ENCODE measurements around the gene GEMIN5.
"Not testable (repeated sequence)": the region's sequence is repeated elsewhere in the genome, so short reads cannot be mapped to it uniquely, and the experiment has no call there.

Gene GEMIN5

DNA sequence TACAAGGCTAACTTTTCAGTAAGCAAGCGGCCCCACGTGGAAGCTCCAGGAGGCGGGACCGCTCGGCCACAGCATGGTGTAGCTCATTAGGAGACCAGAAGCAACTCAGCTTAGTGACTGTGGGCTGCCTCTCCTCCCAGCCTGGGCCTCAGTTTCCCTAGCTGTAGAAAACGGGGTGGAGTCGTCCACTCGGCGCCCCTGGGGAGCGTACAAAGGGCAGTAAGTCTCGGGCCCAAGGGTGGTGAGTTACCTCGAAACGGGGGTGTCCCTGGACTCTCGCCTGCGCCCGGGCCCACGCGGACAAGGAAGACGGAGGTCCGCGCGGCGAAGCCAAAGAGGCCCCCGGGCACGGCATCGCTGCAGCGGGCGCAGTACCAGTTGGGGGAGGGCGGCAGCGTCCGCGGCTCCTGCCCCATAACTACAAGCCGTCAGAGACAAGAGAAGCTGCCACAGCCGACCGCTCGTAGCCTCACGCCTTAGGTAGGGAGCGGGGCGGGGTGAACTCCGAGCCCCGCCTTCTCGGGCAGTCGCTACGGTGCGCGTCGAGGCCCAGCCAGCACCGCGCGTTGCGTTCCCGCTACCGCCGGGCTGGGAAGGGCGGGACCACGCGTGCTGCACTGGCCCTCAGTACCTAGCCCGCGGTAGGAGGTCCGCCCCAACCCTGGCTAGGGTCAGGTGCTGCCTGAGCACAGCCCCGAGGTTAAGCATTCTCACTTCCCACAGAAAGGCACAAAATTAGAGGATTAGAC, at the start of gene GEMIN5:
GEMIN5 (minus strand) TSS at position 494 of the 749 bp plus-strand sequence; CDS start at position 416, 78 bp downstream.
- TF ChIP-seq, protein P1, sequence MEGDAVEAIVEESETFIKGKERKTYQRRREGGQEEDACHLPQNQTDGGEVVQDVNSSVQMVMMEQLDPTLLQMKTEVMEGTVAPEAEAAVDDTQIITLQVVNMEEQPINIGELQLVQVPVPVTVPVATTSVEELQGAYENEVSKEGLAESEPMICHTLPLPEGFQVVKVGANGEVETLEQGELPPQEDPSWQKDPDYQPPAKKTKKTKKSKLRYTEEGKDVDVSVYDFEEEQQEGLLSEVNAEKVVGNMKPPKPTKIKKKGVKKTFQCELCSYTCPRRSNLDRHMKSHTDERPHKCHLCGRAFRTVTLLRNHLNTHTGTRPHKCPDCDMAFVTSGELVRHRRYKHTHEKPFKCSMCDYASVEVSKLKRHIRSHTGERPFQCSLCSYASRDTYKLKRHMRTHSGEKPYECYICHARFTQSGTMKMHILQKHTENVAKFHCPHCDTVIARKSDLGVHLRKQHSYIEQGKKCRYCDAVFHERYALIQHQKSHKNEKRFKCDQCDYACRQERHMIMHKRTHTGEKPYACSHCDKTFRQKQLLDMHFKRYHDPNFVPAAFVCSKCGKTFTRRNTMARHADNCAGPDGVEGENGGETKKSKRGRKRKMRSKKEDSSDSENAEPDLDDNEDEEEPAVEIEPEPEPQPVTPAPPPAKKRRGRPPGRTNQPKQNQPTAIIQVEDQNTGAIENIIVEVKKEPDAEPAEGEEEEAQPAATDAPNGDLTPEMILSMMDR (IDR thresholded peaks at IDR 0.05; ENCODE audit: borderline replicate concordance, insufficient read depth, low read depth, low read length): no peak
- H3K4me3 ChIP-seq (ENCODE audit: low read depth, low read length): peak within 1 kb of the TSS; percentile 97

GRCh38 chr5:154986151-154986550, 48.1 kb upstream of the GEMIN5 start:
- no peak overlapping the region for H3K4me3 ChIP-seq (ENCODE audit: low read depth, low read length)
- TF ChIP-seq, protein P1 (IDR thresholded peaks at IDR 0.05; ENCODE audit: borderline replicate concordance, insufficient read depth, low read depth, low read length): no peak

GRCh38 chr5:154984946-154985516, 47.0 kb upstream of the GEMIN5 start:
- TF ChIP-seq, protein P1 (IDR thresholded peaks at IDR 0.05; ENCODE audit: borderline replicate concordance, insufficient read depth, low read depth, low read length): no peak
- no peak overlapping the region for H3K4me3 ChIP-seq (ENCODE audit: low read depth, low read length)

- H3K4me3 ChIP-seq (ENCODE audit: low read depth, low read length): not testable (repeated sequence)
Observed at GRCh38 chr5:154978294-154978693, 40.3 kb upstream of the GEMIN5 start.

DNA sequence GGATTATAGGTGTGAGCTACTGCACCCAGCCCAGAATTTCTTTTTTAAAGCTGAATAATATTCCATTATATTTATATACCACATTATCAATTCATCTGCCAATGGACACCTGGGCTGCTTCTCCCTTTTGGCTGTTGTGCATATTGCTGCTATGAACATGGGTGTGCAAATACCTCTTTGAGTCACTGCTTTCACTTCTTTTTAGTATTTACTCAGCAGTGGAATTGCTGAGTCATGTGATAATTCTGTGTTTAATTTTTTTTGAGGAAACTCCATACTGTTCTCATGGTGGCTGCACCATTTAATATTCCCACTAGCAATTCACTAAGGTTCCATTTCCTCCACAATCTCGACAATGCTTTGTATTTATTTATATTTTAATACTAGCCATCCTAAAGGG, 39.4 kb upstream of the GEMIN5 start:
- TF ChIP-seq, protein P1 (IDR thresholded peaks at IDR 0.05; ENCODE audit: borderline replicate concordance, insufficient read depth, low read depth, low read length): no peak
- H3K4me3 ChIP-seq (ENCODE audit: low read depth, low read length): no peak overlapping the region

GRCh38 chr5:154976082-154976481, 38.1 kb upstream of the GEMIN5 start:
- not testable (repeated sequence) for H3K4me3 ChIP-seq (ENCODE audit: low read depth, low read length)

GRCh38 chr5:154972476-154973080, 34.6 kb upstream of the GEMIN5 start:
- no peak overlapping the region for H3K4me3 ChIP-seq (ENCODE audit: low read depth, low read length)
- TF ChIP-seq, protein P1 (IDR thresholded peaks at IDR 0.05; ENCODE audit: borderline replicate concordance, insufficient read depth, low read depth, low read length): peak; percentile 53

GRCh38 chr5:154971501-154971900, 33.5 kb upstream of the GEMIN5 start:
- no peak overlapping the region for H3K4me3 ChIP-seq (ENCODE audit: low read depth, low read length)
- TF ChIP-seq, protein P1 (IDR thresholded peaks at IDR 0.05; ENCODE audit: borderline replicate concordance, insufficient read depth, low read depth, low read length): no peak

Measured in GM12875 (cell line).